Brain microvascular endothelial cell (primary cell): ENCODE data around the gene SETD3.

Experiments used
- DNase-seq: peaks from one replicate; pipeline ENCODE4 v3.0.0-alpha.2; 2020
- H3K27ac ChIP-seq: fragments of 250-450 bp; sonication (Bioruptor Pico); 2 replicates; pipeline ENCODE4 v1.5.1; 2020; ENCODE audit warnings: mild to moderate bottlenecking, moderate library complexity
- H3K27me3 ChIP-seq: fragments of 250-450 bp; sonication (Bioruptor Pico); replicated peaks from 2 replicates; pipeline ENCODE4 v1.5.1; 2020; ENCODE audit warnings: mild to moderate bottlenecking
- H3K36me3 ChIP-seq: fragments of 250-450 bp; sonication (Bioruptor Pico); replicated peaks from 2 replicates; pipeline ENCODE4 v1.5.1; 2020; ENCODE audit warnings: mild to moderate bottlenecking
- H3K4me3 ChIP-seq: 2 replicates; pipeline ENCODE4 v1.5.1; 2011; ENCODE audit warnings: low read depth, mild to moderate bottlenecking, control low read depth, low read length, moderate library complexity
- in situ Hi-C: cut with HindIII; loops from 2 replicates; pipeline ENCODE4 v1.10.0; 2017; ENCODE audit warnings: low sequenced_read_pairs, low pct_ligation_motif_present
- TF ChIP-seq, protein P1 (sequence below): IDR thresholded peaks from 2 replicates; pipeline ENCODE4 v1.5.1; 2011; ENCODE audit warnings: low read depth, mild to moderate bottlenecking, moderate library complexity, low read length, control low read depth, inconsistent platforms; ENCODE audit errors: missing control alignments

SETD3 gene

DNA sequence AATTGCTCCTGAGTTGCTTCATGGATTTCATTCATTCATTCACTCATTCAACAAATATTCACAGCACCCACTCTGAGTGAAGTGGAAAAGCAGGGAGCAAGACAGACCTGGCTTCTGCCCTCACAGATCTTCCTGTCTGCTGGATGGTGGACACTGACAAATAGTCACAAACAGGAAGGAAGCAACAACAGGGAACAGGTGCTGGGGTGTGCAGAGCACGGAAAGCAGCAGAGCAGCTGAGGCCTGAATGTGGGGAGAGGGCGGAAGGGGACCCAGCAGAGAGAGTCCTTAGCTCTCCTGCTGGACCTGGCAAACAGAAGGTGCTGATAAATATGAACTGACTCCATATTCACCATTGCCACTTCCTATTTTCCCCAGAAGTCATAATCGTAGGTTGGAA lies 54.4 kb downstream of the SETD3 start:
- no peak for DNase-seq
- no peaks in the 10 kb centered on the region for H3K27me3 ChIP-seq
- TF ChIP-seq, protein P1, sequence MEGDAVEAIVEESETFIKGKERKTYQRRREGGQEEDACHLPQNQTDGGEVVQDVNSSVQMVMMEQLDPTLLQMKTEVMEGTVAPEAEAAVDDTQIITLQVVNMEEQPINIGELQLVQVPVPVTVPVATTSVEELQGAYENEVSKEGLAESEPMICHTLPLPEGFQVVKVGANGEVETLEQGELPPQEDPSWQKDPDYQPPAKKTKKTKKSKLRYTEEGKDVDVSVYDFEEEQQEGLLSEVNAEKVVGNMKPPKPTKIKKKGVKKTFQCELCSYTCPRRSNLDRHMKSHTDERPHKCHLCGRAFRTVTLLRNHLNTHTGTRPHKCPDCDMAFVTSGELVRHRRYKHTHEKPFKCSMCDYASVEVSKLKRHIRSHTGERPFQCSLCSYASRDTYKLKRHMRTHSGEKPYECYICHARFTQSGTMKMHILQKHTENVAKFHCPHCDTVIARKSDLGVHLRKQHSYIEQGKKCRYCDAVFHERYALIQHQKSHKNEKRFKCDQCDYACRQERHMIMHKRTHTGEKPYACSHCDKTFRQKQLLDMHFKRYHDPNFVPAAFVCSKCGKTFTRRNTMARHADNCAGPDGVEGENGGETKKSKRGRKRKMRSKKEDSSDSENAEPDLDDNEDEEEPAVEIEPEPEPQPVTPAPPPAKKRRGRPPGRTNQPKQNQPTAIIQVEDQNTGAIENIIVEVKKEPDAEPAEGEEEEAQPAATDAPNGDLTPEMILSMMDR = no peak
- H3K27ac ChIP-seq = no peak overlapping the region
- in situ Hi-C loops = no loop called here
- H3K36me3 ChIP-seq = peaks cover 3% of the 10 kb centered on the region
- no peak overlapping the region for H3K4me3 ChIP-seq

- in situ Hi-C loops = no loop called here
- DNase-seq = no peak
- Histone ChIP-seq H3K27ac (no peak overlapping the region), H3K36me3 (no peaks in the 10 kb centered on the region), H3K27me3 (no peaks in the 10 kb centered on the region), H3K4me3 (no peak overlapping the region)
- TF ChIP-seq, protein P1 = no peak
Observed at GRCh38 chr14:99425272-99425681, 55.4 kb downstream of the SETD3 start.

- in situ Hi-C loops = no loop called here
- H3K36me3 ChIP-seq = no peaks in the 10 kb centered on the region
- H3K4me3 ChIP-seq = no peak overlapping the region
- TF ChIP-seq, protein P1 = no peak
- H3K27me3 ChIP-seq = no peaks in the 10 kb centered on the region
- DNase-seq = no peak
- no peak overlapping the region for H3K27ac ChIP-seq
Observed at GRCh38 chr14:99424306-99424877, 56.3 kb downstream of the SETD3 start.

- Histone ChIP-seq H3K27ac (no peak overlapping the region), H3K36me3 (no peaks in the 10 kb centered on the region), H3K27me3 (no peaks in the 10 kb centered on the region), H3K4me3 (no peak overlapping the region)
- no peak for DNase-seq
- TF ChIP-seq, protein P1 = no peak
- in situ Hi-C loops = no loop called here
Observed at GRCh38 chr14:99423434-99423833, 57.2 kb downstream of the SETD3 start.

GRCh38 chr14:99422228-99423010 lies 58.2 kb downstream of the SETD3 start:
- no peaks in the 10 kb centered on the region for H3K36me3 ChIP-seq
- no peak overlapping the region for H3K27ac ChIP-seq
- in situ Hi-C loops = no loop called here
- DNase-seq = no peak
- H3K4me3 ChIP-seq = no peak overlapping the region
- no peaks in the 10 kb centered on the region for H3K27me3 ChIP-seq
- TF ChIP-seq, protein P1 = no peak
